Uterus (tissue), 2 donors: ENCODE results near the gene ALDH16A1.
A peak's percentile ranks its signal among the peaks of the same experiment; 100 is the strongest.

Experiments used
- POLR2A ChIP-seq, 2 donors: fragments of 450-650 bp; IDR thresholded peaks; one replicate each; pipeline ENCODE4 v1.6.1; 2016; ENCODE audit warnings: antibody characterized with exemption in 2 of 2, mild to moderate bottlenecking in 1 of 2, moderate library complexity in 1 of 2
- TF ChIP-seq, protein P1 (sequence below), 4 experiments: fragments of 200-600 bp in 2 of 4; fragments of 450-650 bp in 2 of 4; sonication (generic) in 2 of 4; IDR thresholded peaks; one replicate each; pipeline ENCODE4 v1.5.1; 2016 to 2019; ENCODE audit warnings: antibody characterized with exemption in 4 of 4, mild to moderate bottlenecking in 2 of 4, moderate library complexity in 1 of 4

DNA sequence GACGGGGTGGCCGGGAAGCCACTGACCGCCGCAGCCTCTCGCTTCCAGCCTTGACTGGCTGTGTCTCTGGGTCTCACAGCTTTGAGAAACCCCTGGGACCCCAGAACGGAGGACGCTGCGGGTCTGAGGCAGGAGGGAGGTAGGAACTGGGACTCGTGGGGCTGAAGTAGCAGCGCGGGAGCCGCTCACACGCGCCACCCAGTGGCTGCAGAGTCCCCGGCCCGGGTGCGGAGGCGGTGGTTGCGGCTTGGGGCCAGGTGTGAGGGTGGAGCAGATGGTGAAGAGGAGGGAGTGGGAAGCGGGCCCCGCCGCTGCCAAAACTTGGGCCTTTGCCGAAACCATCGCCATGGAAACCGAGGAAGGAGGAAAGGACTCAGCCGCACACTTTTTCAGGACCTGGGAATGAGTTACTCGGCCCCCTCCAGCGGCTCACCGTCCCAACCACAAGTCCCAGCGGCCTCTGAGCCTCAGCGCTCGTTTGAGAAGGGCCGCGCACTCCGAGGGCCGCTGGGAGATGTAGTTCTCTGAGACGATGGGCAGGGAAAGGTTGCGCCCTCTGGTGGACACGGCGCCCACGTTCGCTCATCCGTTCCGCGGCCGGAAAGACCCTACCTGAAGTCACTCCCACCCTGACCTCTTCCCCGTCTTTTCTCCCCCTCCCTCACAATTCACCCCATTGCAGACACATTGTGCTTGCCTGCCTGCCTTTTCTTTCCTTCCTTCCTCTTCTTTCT is 9.5 kb upstream of the ALDH16A1 start:
- TF ChIP-seq, protein P1, sequence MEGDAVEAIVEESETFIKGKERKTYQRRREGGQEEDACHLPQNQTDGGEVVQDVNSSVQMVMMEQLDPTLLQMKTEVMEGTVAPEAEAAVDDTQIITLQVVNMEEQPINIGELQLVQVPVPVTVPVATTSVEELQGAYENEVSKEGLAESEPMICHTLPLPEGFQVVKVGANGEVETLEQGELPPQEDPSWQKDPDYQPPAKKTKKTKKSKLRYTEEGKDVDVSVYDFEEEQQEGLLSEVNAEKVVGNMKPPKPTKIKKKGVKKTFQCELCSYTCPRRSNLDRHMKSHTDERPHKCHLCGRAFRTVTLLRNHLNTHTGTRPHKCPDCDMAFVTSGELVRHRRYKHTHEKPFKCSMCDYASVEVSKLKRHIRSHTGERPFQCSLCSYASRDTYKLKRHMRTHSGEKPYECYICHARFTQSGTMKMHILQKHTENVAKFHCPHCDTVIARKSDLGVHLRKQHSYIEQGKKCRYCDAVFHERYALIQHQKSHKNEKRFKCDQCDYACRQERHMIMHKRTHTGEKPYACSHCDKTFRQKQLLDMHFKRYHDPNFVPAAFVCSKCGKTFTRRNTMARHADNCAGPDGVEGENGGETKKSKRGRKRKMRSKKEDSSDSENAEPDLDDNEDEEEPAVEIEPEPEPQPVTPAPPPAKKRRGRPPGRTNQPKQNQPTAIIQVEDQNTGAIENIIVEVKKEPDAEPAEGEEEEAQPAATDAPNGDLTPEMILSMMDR (IDR thresholded peaks at IDR 0.05), result peak; percentile 71 to 84 (median 82)
- peak in 1 of 2 donors; percentile 10 for TF ChIP-seq POLR2A (IDR thresholded peaks at IDR 0.05)
